ENCODE results near the gene GINS1. TPM values are rescaled to one million over a fixed set of nuclear protein-coding genes. Genes with fewer than 3 reads are reported as not detected.

Gene GINS1
- total RNA-seq, 1 experiment from 2014 or later: 36.0 TPM

- CTCF ChIA-PET: no interaction called here
Observed at GRCh38 chr20:25477014-25477882, 69.8 kb downstream of the GINS1 start.

More at GRCh38 chr20:25477014-25477882, 69.8 kb downstream of the GINS1 start:
- DNase-seq (ENCODE audit: low read depth, low spot score) (no peak), ATAC-seq (no peak)
- H3K36me3 ChIP-seq (ENCODE audit: control insufficient read depth, insufficient read depth, low read length): no peaks in the 10 kb centered on the region; the same call in 1 of the 2 replicates
- in situ Hi-C loops (cut with HindIII; ENCODE audit: low pct_unique_long_range_greater_than_20kb, low sequenced_read_pairs): no loop called here
- no TSS peak for BruUV-seq (replicated peaks)
- no peaks in the 10 kb centered on the region for H3K9me3 ChIP-seq (ENCODE audit: control insufficient read depth, insufficient read depth, low read depth, low read length)
- H3K4me1 ChIP-seq (ENCODE audit: control insufficient read depth, insufficient read depth, low read length): no peaks in the 10 kb centered on the region
- POLR2A ChIA-PET: no interaction called here
- intact Hi-C loops (cut with micrococcal nuclease; ENCODE audit: unreplicated experiment): no loop called here
- H3K4me3 ChIP-seq (ENCODE audit: low read depth in 2 of 2, low read length in 2 of 2): no peak overlapping the region
- no peaks in the 10 kb centered on the region for H3K27me3 ChIP-seq (ENCODE audit: control insufficient read depth, insufficient read depth, low read length)
- TF ChIP-seq REST (IDR thresholded peaks at IDR 0.05; ENCODE audit: insufficient read depth in 1 of 2, low read depth in 2 of 2, low read length in 1 of 2) (no peak), CTCF (IDR thresholded peaks at IDR 0.05) (no peak), POLR2AphosphoS5 (IDR thresholded peaks at IDR 0.05; ENCODE audit: low read depth, low read length) (no peak), SIN3A (IDR thresholded peaks at IDR 0.05; ENCODE audit: borderline replicate concordance, insufficient read depth, low read depth, low read length) (no peak), TCF7L2 (IDR thresholded peaks at IDR 0.05; ENCODE audit: low read depth, low read length) (no peak)
- no peak overlapping the region for H3K27ac ChIP-seq (ENCODE audit: low read length)

Data from Panc1 (cell line).